Ascending aorta (tissue), 2 donors: ENCODE results near the gene ITGA5. TPM values are rescaled to one million over a fixed set of nuclear protein-coding genes. Genes with fewer than 3 reads are reported as not detected.

ENCODE experiments used
- DNase-seq, 2 donors: peaks; one replicate each; pipeline ENCODE4 v3.0.0-alpha.2; 2019; ENCODE audit warnings: low spot score in 2 of 2
- H3K27ac ChIP-seq, 2 donors: fragments of 200-600 bp; sonication (generic); one replicate each; pipeline ENCODE4 v1.5.1; 2016 to 2017; ENCODE audit warnings: mild to moderate bottlenecking in 1 of 2
- H3K27me3 ChIP-seq: fragments of 200-600 bp; sonication (generic); one replicate; pipeline ENCODE4 v1.5.1; 2017
- H3K36me3 ChIP-seq, 2 donors: fragments of 200-600 bp; sonication (generic); one replicate each; pipeline ENCODE4 v1.5.1; 2016
- H3K4me1 ChIP-seq, 2 donors: fragments of 200-600 bp; sonication (generic); one replicate each; pipeline ENCODE4 v1.5.1; 2016 to 2017; ENCODE audit warnings: mild to moderate bottlenecking in 1 of 2
- H3K4me3 ChIP-seq, 2 donors: fragments of 200-600 bp; sonication (generic); one replicate each; pipeline ENCODE4 v1.5.1; 2016 to 2017; ENCODE audit warnings: mild to moderate bottlenecking in 1 of 2
- H3K9me3 ChIP-seq, 2 donors: fragments of 200-600 bp; sonication (generic); one replicate each; pipeline ENCODE4 v1.5.1; 2016
- intact Hi-C: fragments of 100-400 bp; cut with DNase I; formaldehyde crosslinking; loops from one replicate; pipeline ENCODE4 v1.15.1; 2023
- total RNA-seq: library from RNA; depleted of rRNA; stranded (reverse); fragments of >200 nt; gene quantifications from one replicate; pipeline ENCODE4 v1.1.0, GENCODE V29; 2016
- TF ChIP-seq, protein P1 (sequence below), 3 experiments: fragments of 200-600 bp in 2 of 3; fragments of 450-650 bp in 1 of 3; sonication (generic) in 2 of 3; IDR thresholded peaks; one replicate each; pipeline ENCODE4 v1.5.1; 2016 to 2019; ENCODE audit warnings: antibody characterized with exemption in 3 of 3, mild to moderate bottlenecking in 1 of 3, moderate library complexity in 1 of 3

Gene ITGA5
- total RNA-seq, 1 donor from 2014 or later, result 973 TPM

DNA sequence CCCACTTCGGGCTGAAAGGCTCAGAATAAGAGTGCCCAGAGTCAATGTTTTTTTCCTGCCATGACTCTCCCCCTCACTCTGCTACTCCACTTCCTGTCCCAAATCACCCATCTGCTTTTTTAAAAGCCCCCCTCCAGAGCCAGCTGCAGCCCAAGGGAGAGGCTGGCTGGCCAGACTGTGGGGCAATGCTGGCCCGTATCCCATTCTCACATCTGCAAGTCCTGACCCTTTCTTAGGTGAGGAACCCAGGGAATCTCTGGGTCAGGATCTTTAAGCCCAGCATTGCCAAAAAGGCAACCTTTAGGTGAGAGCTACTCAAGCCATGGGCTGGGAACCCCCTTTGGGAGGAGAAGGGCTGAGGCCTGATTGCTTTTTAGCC lies 1.7 kb upstream of the ITGA5 start:
- DNase-seq, result peak in 1 of 2 donors; percentile 84
- TF ChIP-seq, protein P1, sequence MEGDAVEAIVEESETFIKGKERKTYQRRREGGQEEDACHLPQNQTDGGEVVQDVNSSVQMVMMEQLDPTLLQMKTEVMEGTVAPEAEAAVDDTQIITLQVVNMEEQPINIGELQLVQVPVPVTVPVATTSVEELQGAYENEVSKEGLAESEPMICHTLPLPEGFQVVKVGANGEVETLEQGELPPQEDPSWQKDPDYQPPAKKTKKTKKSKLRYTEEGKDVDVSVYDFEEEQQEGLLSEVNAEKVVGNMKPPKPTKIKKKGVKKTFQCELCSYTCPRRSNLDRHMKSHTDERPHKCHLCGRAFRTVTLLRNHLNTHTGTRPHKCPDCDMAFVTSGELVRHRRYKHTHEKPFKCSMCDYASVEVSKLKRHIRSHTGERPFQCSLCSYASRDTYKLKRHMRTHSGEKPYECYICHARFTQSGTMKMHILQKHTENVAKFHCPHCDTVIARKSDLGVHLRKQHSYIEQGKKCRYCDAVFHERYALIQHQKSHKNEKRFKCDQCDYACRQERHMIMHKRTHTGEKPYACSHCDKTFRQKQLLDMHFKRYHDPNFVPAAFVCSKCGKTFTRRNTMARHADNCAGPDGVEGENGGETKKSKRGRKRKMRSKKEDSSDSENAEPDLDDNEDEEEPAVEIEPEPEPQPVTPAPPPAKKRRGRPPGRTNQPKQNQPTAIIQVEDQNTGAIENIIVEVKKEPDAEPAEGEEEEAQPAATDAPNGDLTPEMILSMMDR (IDR thresholded peaks at IDR 0.05), result no peak
- no peaks in the 10 kb centered on the region for H3K9me3 ChIP-seq
- H3K36me3 ChIP-seq, result peaks cover 0 to 18% of the 10 kb centered on the region in 2 donors
- peaks cover 0 to 40% of the 10 kb centered on the region in 2 donors for H3K4me1 ChIP-seq
- intact Hi-C loops, result loop anchor here (1.0 to 10.0 kb wide), 2 partner anchors 8 to 1304 kb away; partner anchors contain the start of genes CD63 and RDH5
- peak overlapping the region; percentile 70 to 98 for H3K4me3 ChIP-seq
- peak overlapping the region; percentile 97 for H3K27ac ChIP-seq
- no peaks in the 10 kb centered on the region for H3K27me3 ChIP-seq

DNA sequence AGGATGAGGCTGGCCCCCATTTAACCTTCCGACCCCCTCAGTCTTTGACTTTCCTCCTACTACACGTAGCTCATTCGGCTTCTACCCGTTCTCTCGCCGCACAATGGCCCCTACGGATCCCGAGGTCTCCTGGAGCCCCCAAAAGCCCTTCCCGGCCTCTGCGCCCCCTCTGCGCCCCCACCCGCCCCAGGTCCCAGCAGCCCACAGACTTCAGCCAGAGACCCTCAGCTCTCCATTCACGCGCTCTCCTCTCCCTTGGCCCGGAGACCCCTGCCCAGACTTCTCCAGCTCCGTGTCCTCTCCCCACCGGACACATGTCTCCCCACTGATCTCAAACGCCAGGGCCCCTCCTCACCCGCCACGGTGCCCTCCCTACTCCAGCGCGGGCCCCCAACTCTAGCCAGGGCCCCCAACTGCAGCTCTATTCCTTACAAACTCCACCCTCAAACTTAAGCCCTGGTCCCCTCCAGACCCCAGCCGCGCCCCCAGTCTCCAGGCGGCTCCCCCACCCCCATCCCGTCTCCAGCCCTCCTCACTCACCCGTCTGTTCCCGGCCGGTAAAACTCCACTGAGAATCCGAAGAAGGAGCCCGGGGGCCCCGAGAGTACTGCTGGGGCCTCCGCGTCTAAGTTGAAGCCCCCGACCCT lies 502 bp downstream of the ITGA5 start:
- intact Hi-C loops, result loop anchor here (1.0 kb wide), 1 partner anchor 14 kb away; no protein-coding TSS in a partner anchor
- Histone ChIP-seq H3K36me3 (peaks cover 8 to 40% of the 10 kb centered on the region in 2 donors), H3K27me3 (no peaks in the 10 kb centered on the region), H3K4me3 (peak overlapping the region; percentile 70 to 98), H3K4me1 (peaks cover 5 to 35% of the 10 kb centered on the region in 2 donors), H3K27ac (peak overlapping the region; percentile 97), H3K9me3 (no peaks in the 10 kb centered on the region)
- TF ChIP-seq, protein P1 (IDR thresholded peaks at IDR 0.05), result no peak
- no peak for DNase-seq

DNA sequence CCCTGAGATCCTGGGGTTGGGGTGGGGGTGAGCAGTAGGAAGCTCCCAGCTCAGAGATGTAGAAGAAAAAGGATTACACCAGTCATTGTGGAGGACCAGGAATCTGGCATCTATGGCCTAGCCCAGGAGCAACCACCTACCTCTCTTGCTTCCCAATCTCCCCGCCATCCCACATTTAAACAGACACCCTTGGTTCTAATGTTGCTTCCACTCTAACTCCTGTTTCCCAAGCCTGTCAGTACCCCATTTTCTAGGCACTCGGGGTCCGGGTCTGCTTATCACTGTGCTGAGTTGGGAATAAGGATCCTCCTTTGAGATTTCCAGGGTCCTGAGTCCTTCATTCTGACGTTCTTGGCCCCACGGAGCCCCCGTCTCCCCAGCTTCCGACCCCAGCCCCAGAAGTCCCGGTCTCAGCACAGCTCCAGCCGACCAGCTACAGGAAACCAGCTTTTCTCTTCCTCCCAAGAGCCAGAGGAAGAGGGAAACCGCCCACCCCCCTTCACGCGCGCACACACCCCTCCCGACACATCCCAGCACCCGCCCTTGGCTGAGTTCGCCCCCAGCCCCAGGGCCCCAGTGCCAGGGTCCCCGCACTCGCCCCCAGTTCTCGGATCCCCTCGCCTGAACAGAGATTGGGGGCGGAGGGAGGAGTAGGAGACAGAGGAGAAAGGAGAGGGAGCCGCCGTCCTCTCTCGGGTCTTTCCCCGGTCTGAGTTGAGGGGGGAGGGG lies 1.2 kb downstream of the ITGA5 start:
- Histone ChIP-seq H3K36me3 (peaks cover 15 to 47% of the 10 kb centered on the region in 2 donors), H3K9me3 (no peaks in the 10 kb centered on the region), H3K4me1 (peaks cover 9 to 37% of the 10 kb centered on the region in 2 donors), H3K4me3 (peak overlapping the region; percentile 70 to 98), H3K27ac (peak overlapping the region; percentile 97), H3K27me3 (no peaks in the 10 kb centered on the region)
- no peak for DNase-seq
- TF ChIP-seq, protein P1 (IDR thresholded peaks at IDR 0.05), result no peak
- intact Hi-C loops, result loop anchor here (1.0 to 2.0 kb wide), 2 partner anchors 17 to 21 kb away; no protein-coding TSS in a partner anchor

DNA sequence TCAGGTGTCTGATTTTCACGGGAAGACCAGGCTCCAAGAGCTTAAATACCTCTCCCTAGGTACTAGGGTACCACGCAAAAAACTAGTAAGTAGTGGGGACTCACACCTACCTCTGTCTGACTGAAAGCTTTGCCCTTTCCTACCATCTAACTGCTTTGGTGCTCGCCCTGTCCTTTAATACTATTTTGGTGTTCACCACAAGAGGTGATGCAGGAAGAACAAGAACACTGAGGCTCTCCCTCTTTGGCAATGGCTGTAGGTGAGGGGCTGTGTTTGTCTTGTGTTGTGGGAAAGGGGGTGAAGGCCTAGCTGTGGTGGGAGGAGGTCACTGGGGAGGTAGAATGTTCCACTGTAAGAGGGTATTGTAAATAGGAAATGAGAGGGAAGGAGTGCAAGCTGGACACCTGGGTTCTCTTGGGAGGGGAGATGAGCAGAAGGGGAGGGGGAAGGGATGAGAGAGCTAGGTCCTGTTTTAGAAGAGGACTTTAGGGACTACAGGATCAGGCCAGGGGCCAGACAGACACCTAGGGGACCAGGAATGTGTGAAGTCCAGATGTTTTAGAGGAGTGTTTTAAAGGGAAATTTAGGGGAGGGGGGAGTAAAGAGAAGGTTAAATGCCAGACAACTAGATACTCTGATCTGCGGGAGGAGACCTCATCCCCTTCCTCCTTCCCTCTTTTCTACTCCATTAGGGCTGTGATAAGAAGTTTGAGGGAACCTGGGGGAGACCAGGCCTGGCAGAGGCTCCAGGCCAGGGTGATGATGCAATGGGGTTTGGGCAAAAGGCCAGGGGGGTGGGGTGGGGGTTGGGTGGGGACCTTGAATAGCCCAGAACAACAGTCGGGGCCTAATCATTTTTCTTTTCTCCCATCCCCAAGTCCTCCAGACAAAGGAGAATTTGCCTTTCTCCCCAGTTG lies 2.1 kb downstream of the ITGA5 start:
- Histone ChIP-seq H3K4me1 (peaks cover 18 to 40% of the 10 kb centered on the region in 2 donors), H3K27ac (peak overlapping the region; percentile 97), H3K36me3 (peaks cover 24 to 56% of the 10 kb centered on the region in 2 donors), H3K4me3 (peak overlapping the region; percentile 70 to 98), H3K27me3 (no peaks in the 10 kb centered on the region), H3K9me3 (no peaks in the 10 kb centered on the region)
- TF ChIP-seq, protein P1 (IDR thresholded peaks at IDR 0.05), result no peak
- DNase-seq, result no peak
- intact Hi-C loops, result loop anchor here (1.0 to 2.0 kb wide), 2 partner anchors 16 to 22 kb away; no protein-coding TSS in a partner anchor
